Ascending aorta (tissue), 2 donors: ENCODE data around the gene NBAS. TPM values are rescaled to one million over a fixed set of nuclear protein-coding genes. Genes with fewer than 3 reads are reported as not detected.

ENCODE experiments used
- DNase-seq, 2 donors: peaks; one replicate each; pipeline ENCODE4 v3.0.0-alpha.2; 2019; ENCODE audit warnings: low spot score in 2 of 2
- H3K27ac ChIP-seq, 2 donors: fragments of 200-600 bp; sonication (generic); one replicate each; pipeline ENCODE4 v1.5.1; 2016 to 2017; ENCODE audit warnings: mild to moderate bottlenecking in 1 of 2
- H3K27me3 ChIP-seq: fragments of 200-600 bp; sonication (generic); one replicate; pipeline ENCODE4 v1.5.1; 2017
- H3K36me3 ChIP-seq, 2 donors: fragments of 200-600 bp; sonication (generic); one replicate each; pipeline ENCODE4 v1.5.1; 2016
- H3K4me1 ChIP-seq, 2 donors: fragments of 200-600 bp; sonication (generic); one replicate each; pipeline ENCODE4 v1.5.1; 2016 to 2017; ENCODE audit warnings: mild to moderate bottlenecking in 1 of 2
- H3K4me3 ChIP-seq, 2 donors: fragments of 200-600 bp; sonication (generic); one replicate each; pipeline ENCODE4 v1.5.1; 2016 to 2017; ENCODE audit warnings: mild to moderate bottlenecking in 1 of 2
- H3K9me3 ChIP-seq, 2 donors: fragments of 200-600 bp; sonication (generic); one replicate each; pipeline ENCODE4 v1.5.1; 2016
- intact Hi-C: fragments of 100-400 bp; cut with DNase I; formaldehyde crosslinking; loops from one replicate; pipeline ENCODE4 v1.15.1; 2023
- total RNA-seq: library from RNA; depleted of rRNA; stranded (reverse); fragments of >200 nt; gene quantifications from one replicate; pipeline ENCODE4 v1.1.0, GENCODE V29; 2016
- TF ChIP-seq, protein P1 (sequence below), 3 experiments: fragments of 200-600 bp in 2 of 3; fragments of 450-650 bp in 1 of 3; sonication (generic) in 2 of 3; IDR thresholded peaks; one replicate each; pipeline ENCODE4 v1.5.1; 2016 to 2019; ENCODE audit warnings: antibody characterized with exemption in 3 of 3, mild to moderate bottlenecking in 1 of 3, moderate library complexity in 1 of 3

The NBAS gene
- total RNA-seq, 1 donor from 2014 or later, result 37.1 TPM

DNA sequence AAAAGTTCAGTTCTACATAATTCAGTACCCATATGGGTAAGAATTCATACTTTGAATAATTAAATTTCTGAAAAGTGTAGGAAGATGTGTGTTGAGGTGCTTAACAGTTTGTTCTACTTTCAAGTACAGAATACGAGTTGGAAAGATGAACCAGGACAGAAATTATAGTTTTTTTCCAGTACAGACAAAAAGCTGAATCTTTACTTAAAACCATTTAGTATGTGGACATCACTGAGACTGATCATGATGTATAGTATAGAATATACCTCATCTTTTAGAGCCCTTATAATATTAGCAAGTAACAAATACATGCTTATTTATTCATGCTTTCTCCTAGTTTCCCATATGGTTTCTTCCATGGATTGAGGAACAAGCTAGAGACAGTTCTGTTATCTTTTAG, 40.5 kb upstream of the NBAS start:
- Histone ChIP-seq H3K9me3 (no peaks in the 10 kb centered on the region), H3K4me3 (no peak overlapping the region), H3K4me1 (no peaks in the 10 kb centered on the region), H3K27ac (no peak overlapping the region), H3K27me3 (no peaks in the 10 kb centered on the region), H3K36me3 (peaks cover 87 to 99% of the 10 kb centered on the region in 2 donors)
- no peak for DNase-seq
- intact Hi-C loops, result no loop called here
- TF ChIP-seq, protein P1, sequence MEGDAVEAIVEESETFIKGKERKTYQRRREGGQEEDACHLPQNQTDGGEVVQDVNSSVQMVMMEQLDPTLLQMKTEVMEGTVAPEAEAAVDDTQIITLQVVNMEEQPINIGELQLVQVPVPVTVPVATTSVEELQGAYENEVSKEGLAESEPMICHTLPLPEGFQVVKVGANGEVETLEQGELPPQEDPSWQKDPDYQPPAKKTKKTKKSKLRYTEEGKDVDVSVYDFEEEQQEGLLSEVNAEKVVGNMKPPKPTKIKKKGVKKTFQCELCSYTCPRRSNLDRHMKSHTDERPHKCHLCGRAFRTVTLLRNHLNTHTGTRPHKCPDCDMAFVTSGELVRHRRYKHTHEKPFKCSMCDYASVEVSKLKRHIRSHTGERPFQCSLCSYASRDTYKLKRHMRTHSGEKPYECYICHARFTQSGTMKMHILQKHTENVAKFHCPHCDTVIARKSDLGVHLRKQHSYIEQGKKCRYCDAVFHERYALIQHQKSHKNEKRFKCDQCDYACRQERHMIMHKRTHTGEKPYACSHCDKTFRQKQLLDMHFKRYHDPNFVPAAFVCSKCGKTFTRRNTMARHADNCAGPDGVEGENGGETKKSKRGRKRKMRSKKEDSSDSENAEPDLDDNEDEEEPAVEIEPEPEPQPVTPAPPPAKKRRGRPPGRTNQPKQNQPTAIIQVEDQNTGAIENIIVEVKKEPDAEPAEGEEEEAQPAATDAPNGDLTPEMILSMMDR (IDR thresholded peaks at IDR 0.05), result no peak

DNA sequence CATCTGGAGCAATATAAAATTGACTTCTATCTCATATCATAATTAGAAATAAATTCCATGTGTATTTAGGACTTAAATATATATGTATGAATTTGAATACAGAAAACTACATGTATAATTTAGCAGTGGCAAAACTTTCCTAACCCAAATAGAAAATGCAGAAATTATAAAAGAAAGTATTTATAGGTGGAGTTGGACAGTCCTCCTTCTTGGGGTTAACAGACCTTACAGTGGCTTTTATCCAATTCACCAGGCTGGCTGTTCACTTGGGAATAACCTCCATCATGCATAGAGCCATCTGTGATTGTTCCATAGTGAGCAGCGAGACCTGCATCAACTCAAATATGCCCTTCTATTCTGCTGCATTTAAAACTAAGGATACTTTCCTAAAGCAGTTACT, 38.9 kb upstream of the NBAS start:
- Histone ChIP-seq H3K4me1 (no peaks in the 10 kb centered on the region), H3K27me3 (no peaks in the 10 kb centered on the region), H3K4me3 (no peak overlapping the region), H3K9me3 (no peaks in the 10 kb centered on the region), H3K27ac (no peak overlapping the region), H3K36me3 (peaks cover 81 to 96% of the 10 kb centered on the region in 2 donors)
- DNase-seq, result no peak
- TF ChIP-seq, protein P1 (IDR thresholded peaks at IDR 0.05), result no peak
- intact Hi-C loops, result no loop called here

DNA sequence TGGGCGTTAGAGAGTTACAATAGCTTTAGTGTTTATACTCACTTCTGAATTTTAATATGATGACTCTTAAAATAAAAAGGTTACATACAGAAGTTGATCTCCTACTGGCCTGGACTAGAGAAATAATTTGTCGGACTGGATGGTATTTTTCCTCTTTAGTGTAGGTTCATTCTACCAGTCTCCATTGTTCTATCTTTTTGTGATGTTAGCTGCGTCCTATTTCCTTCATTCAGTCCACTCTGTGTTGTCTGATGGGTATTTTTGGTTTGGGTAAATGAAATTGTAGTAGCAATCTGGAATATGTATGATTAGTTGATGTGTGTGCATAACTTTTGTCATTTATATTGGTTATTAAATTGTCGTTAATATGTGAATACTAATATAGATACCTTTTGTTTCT, 35.8 kb upstream of the NBAS start:
- intact Hi-C loops, result no loop called here
- no peak overlapping the region for H3K4me3 ChIP-seq
- H3K4me1 ChIP-seq, result peaks cover 0 to 15% of the 10 kb centered on the region in 2 donors
- TF ChIP-seq, protein P1 (IDR thresholded peaks at IDR 0.05), result no peak
- H3K27ac ChIP-seq, result no peak overlapping the region
- H3K9me3 ChIP-seq, result no peaks in the 10 kb centered on the region
- peaks cover 53 to 66% of the 10 kb centered on the region in 2 donors for H3K36me3 ChIP-seq
- H3K27me3 ChIP-seq, result no peaks in the 10 kb centered on the region
- no peak for DNase-seq

DNA sequence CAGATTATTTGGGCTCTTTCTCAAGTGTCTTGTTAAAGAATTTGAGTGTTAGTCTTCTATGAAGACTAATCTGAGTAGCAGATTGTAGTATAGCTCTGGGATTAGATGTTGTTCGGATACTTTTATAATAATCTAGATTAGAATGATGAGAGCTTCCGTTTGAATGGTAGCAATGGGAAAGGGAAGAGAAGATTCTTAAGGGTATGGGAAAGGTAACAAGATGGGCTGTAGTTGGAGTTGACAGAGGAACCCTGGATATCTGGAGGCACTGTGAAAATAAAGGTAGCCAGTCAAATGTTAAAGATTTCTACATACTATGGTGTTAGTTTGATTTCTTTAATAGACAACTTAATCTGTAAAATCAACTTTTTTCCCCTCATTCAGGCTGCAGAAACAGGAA, 35.2 kb upstream of the NBAS start:
- no peak for DNase-seq
- TF ChIP-seq, protein P1 (IDR thresholded peaks at IDR 0.05), result no peak
- H3K4me3 ChIP-seq, result no peak overlapping the region
- peaks cover 47 to 60% of the 10 kb centered on the region in 2 donors for H3K36me3 ChIP-seq
- no peak overlapping the region for H3K27ac ChIP-seq
- peaks cover 0 to 15% of the 10 kb centered on the region in 2 donors for H3K4me1 ChIP-seq
- no peaks in the 10 kb centered on the region for H3K27me3 ChIP-seq
- no peaks in the 10 kb centered on the region for H3K9me3 ChIP-seq
- intact Hi-C loops, result no loop called here

DNA sequence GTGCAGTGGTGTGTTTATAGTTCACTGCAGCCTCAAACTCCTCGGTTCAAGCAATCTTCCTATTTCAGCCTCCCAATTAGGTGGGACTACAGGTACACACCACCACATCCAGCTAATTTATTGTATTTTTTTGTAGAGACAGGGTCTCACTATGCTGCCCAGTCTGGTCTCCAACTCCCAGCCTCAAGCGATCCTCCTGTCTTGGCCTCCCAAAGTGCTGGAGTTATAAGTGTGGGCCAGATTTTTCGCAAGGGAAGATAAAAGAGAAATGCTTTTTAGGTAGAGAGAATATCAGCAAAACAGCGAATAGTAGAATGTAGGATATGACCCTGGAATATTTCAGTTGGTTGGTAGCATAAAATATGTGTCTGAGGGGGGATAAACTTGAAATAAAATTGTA, 34.8 kb upstream of the NBAS start:
- Histone ChIP-seq H3K36me3 (peaks cover 43 to 56% of the 10 kb centered on the region in 2 donors), H3K4me1 (peaks cover 0 to 20% of the 10 kb centered on the region in 2 donors), H3K27ac (no peak overlapping the region), H3K9me3 (no peaks in the 10 kb centered on the region), H3K4me3 (no peak overlapping the region), H3K27me3 (no peaks in the 10 kb centered on the region)
- intact Hi-C loops, result no loop called here
- TF ChIP-seq, protein P1 (IDR thresholded peaks at IDR 0.05), result no peak
- DNase-seq, result no peak

DNA sequence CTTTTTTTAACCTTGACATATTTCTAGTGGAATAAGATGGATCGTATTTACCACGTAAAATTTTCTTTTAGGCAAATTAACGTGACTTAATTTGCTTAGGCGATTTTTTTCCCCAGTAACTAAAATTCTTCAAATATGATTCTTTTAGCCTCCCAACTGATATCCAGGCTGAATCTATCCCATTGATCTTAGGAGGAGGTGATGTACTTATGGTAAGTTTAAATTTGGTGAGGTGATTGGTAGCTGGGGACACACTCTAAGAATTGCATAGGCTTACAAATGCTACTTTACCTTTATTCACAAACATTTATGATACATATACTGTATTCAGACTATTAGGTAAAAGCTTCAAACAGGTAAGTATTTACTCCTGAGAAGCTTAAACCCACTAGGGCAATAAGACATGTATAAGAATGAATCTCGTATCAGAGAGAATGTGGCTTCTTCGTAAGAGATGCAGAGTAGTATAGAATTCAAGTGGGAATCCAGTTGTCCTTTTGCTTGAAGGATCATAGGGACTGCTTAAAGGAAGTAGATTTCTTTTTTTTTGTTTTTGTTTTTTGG, 34.3 kb upstream of the NBAS start:
- H3K36me3 ChIP-seq, result peaks cover 38 to 51% of the 10 kb centered on the region in 2 donors
- intact Hi-C loops, result no loop called here
- no peak for DNase-seq

More for the DNA sequence above, 34.3 kb upstream of the NBAS start:
- H3K4me1 ChIP-seq, result peaks cover 0 to 20% of the 10 kb centered on the region in 2 donors
- H3K9me3 ChIP-seq, result no peaks in the 10 kb centered on the region
- no peak overlapping the region for H3K27ac ChIP-seq
- TF ChIP-seq, protein P1 (IDR thresholded peaks at IDR 0.05), result no peak
- H3K4me3 ChIP-seq, result no peak overlapping the region
- H3K27me3 ChIP-seq, result no peaks in the 10 kb centered on the region
